K562 (cell line): ENCODE measurements around the gene MED12. TPM values are rescaled to one million over a fixed set of nuclear protein-coding genes. Genes with fewer than 3 reads are reported as not detected.
A peak's percentile ranks its signal among the peaks of the same experiment; 100 is the strongest.

ENCODE experiments used
- ATAC-seq: fragments of 200-7000 bp; cut with Tn5 transposase; 3 replicates; pipeline ENCODE4 v1.9.1; 2020; ENCODE audit warnings: moderate library complexity
- Bru-seq: library from RNA; stranded (reverse); fragments of 400-500 nt; gene quantifications from one replicate; lab custom pipeline; 2021; lab: Mats Ljungman, UMichigan
- BruChase-seq, 2 experiments: library from RNA; stranded (reverse); fragments of 400-500 nt; gene quantifications; one replicate each; lab custom pipeline; 2021; lab: Mats Ljungman, UMichigan
- BruUV-seq: library from RNA; stranded (reverse); fragments of 400-500 nt; replicated peaks from 2 replicates; lab custom pipeline; 2021; lab: Mats Ljungman, UMichigan
- CTCF ChIA-PET: fragments of 300-600 bp; formaldehyde crosslinking; extraction: SDS; loops from one replicate; lab custom pipeline; 2021; ENCODE audit warnings: low intra/inter-chr PET ratio; lab: Yijun Ruan, JAX
- POLR2A ChIA-PET: fragments of 300-600, 350-650 bp; sonication (Branson Sonifier 250); formaldehyde crosslinking; extraction: SDS; loops from one replicate; lab custom pipeline; 2021; ENCODE audit warnings: antibody characterized with exemption, inconsistent platforms; lab: Yijun Ruan, JAX
- DNase-seq, 4 experiments: peaks; one replicate each; pipeline versions ENCODE4 v3.0.0 to v3.0.0-alpha.2; 2011 to 2018; ENCODE audit warnings: low spot score in 3 of 4, mixed read lengths in 3 of 4; ENCODE audit errors: extremely low read depth in 1 of 4
- FAIRE-seq: peaks from 2 replicates; lab custom pipeline; 2011; peaks lifted over from hg19 to GRCh38; lab: Jason Lieb, UNC
- H2AFZ ChIP-seq: 2 replicates; pipeline ENCODE4 v1.6.0; 2011; ENCODE audit warnings: low read depth, low read length, control low read depth, inconsistent platforms
- H3K27ac ChIP-seq: fragments of 200-600 bp; 3 replicates; pipeline ENCODE4 v1.8.0; 2011; ENCODE audit warnings: low read depth, mild to moderate bottlenecking, control low read depth, inconsistent platforms, low read length, moderate library complexity, mixed read lengths; ENCODE audit errors: extremely low read depth
- H3K27me3 ChIP-seq, 2 experiments: fragments of 300-600 bp in 1 of 2; 2 replicates in 1 of 2; 3 replicates in 1 of 2; pipeline versions ENCODE4 v1.6.0 to v1.8.0; 2011; ENCODE audit warnings: inconsistent platforms in 2 of 2, low read length in 2 of 2, mild to moderate bottlenecking in 1 of 2, mixed read lengths in 1 of 2, moderate library complexity in 1 of 2; ENCODE audit not compliant: control insufficient read depth in 2 of 2, insufficient read depth in 2 of 2
- H3K36me3 ChIP-seq: fragments of 300-600 bp; 3 replicates; pipeline ENCODE4 v1.8.0; 2011; ENCODE audit warnings: mild to moderate bottlenecking, low read length, inconsistent platforms; ENCODE audit not compliant: control insufficient read depth, insufficient read depth
- H3K4me1 ChIP-seq, 2 experiments: fragments of 200-600 bp in 1 of 2; replicated peaks in 1 of 2; 2 replicates in 1 of 2; 3 replicates in 1 of 2; pipeline versions ENCODE4 v1.5.1 to v1.8.0; 2011; ENCODE audit warnings: inconsistent platforms in 2 of 2, low read length in 2 of 2, mild to moderate bottlenecking in 1 of 2, mixed read lengths in 1 of 2, moderate library complexity in 1 of 2; ENCODE audit not compliant: control insufficient read depth in 2 of 2, insufficient read depth in 2 of 2
- H3K4me2 ChIP-seq: 2 replicates; pipeline ENCODE4 v1.6.1; 2011; ENCODE audit warnings: low read length, control low read depth, inconsistent platforms, mixed read lengths; ENCODE audit not compliant: insufficient read depth
- H3K4me3 ChIP-seq: fragments of 200-600 bp; sonication (generic), shearing (Covaris generic); 2 replicates; pipeline ENCODE4 v1.5.1; 2016; ENCODE audit warnings: control low read depth, inconsistent platforms
- H3K79me2 ChIP-seq: fragments of 200-600 bp; 3 replicates; pipeline ENCODE4 v1.8.0; 2011; ENCODE audit warnings: low read length, inconsistent platforms; ENCODE audit not compliant: control insufficient read depth, insufficient read depth
- H3K9ac ChIP-seq, 2 experiments: 2 replicates each; pipeline versions ENCODE4 v1.6.0 to v1.6.1; 2011; ENCODE audit warnings: low read depth in 2 of 2, low read length in 2 of 2, control low read depth in 1 of 2, inconsistent platforms in 1 of 2, mild to moderate bottlenecking in 1 of 2, mixed read lengths in 1 of 2; ENCODE audit not compliant: insufficient read depth in 1 of 2
- H3K9me1 ChIP-seq: one replicate; pipeline ENCODE4 v1.6.0; 2011; ENCODE audit warnings: inconsistent platforms, mild to moderate bottlenecking, low read length, moderate library complexity; ENCODE audit not compliant: control insufficient read depth, insufficient read depth
- H3K9me3 ChIP-seq: replicated peaks from 2 replicates; pipeline ENCODE4 v1.5.1; 2011; ENCODE audit warnings: low read depth, low read length, inconsistent platforms; ENCODE audit not compliant: control insufficient read depth, insufficient read depth
- H4K20me1 ChIP-seq: replicated peaks from 2 replicates; pipeline ENCODE4 v1.6.1; 2011; ENCODE audit warnings: low read length, inconsistent platforms, mixed read lengths; ENCODE audit not compliant: control insufficient read depth, insufficient read depth
- BRD9 ChIP-seq: fragments of 450-650 bp; IDR thresholded peaks from 2 replicates; pipeline ENCODE4 v1.6.1; 2018; ENCODE audit warnings: low read depth; ENCODE audit not compliant: partially characterized antibody
- DEAF1 ChIP-seq: fragments of 450-650 bp; formaldehyde crosslinking; IDR thresholded peaks from 2 replicates; pipeline ENCODE4 v1.4.0; 2020; ENCODE audit warnings: mild to moderate bottlenecking, moderate library complexity
- GTF2A2 ChIP-seq: IDR thresholded peaks from 2 replicates; pipeline ENCODE4 v1.6.1; 2016; ENCODE audit warnings: mild to moderate bottlenecking, missing genetic modification characterization, missing compliant biosample characterization
- NFIX ChIP-seq: fragments of 250-450 bp; sonication (Bioruptor Pico); IDR thresholded peaks from 2 replicates; pipeline ENCODE4 v1.4.0; 2020; ENCODE audit warnings: low read depth, mild to moderate bottlenecking, moderate library complexity
- NFYB ChIP-seq: IDR thresholded peaks from 2 replicates; pipeline ENCODE4 v1.6.1; 2011; ENCODE audit warnings: mild to moderate bottlenecking, moderate library complexity; ENCODE audit not compliant: insufficient read length; ENCODE audit errors: extremely low read depth
- RBBP5 ChIP-seq: fragments of 200-600 bp; sonication (generic); IDR thresholded peaks from 2 replicates; pipeline ENCODE4 v1.6.1; 2012; ENCODE audit warnings: borderline replicate concordance, mild to moderate bottlenecking, low read length, control low read depth, inconsistent platforms; ENCODE audit not compliant: insufficient read depth, poor library complexity, severe bottlenecking
- STAT5B ChIP-seq: fragments of 250-450 bp; sonication (Bioruptor Pico); IDR thresholded peaks from 2 replicates; pipeline ENCODE4 v1.8.0; 2021; ENCODE audit warnings: mild to moderate bottlenecking, inconsistent platforms
- ZBTB7A ChIP-seq: IDR thresholded peaks from 2 replicates; pipeline ENCODE4 v1.6.1; 2011; ENCODE audit warnings: low read depth, mild to moderate bottlenecking, low read length, moderate library complexity, borderline replicate concordance; ENCODE audit not compliant: control insufficient read depth
- ZNF655 ChIP-seq: fragments of 250-450 bp; sonication (Bioruptor Pico); IDR thresholded peaks from 2 replicates; pipeline ENCODE4 v1.5.0; 2021
- WGBS: fragments of 100-300 bp; shearing (Covaris generic); methylation state at CpG from one replicate; pipeline ENCODE4 v1.1.6; 2016; ENCODE audit warnings: low coverage, mixed read lengths; ENCODE audit not compliant: insufficient coverage; ENCODE audit errors: missing lambda C conversion rate; 5-methylcytosine and 5-hydroxymethylcytosine counted together
- in situ Hi-C: fragments of 300-500 bp; cut with MboI; formaldehyde crosslinking; loops from 4 replicates; pipeline ENCODE4 v1.15.0; 2018; ENCODE audit warnings: inconsistent platforms, mixed read lengths
- intact Hi-C: fragments of 100-400 bp; cut with micrococcal nuclease; formaldehyde crosslinking; loops from 2 replicates; pipeline ENCODE4 v1.14.2; 2022
- long read RNA-seq, 3 experiments: library from polyadenylated mRNA in 2 of 3; library from RNA in 1 of 3; unstranded in 2 of 3; stranded (forward) in 1 of 3; transcript quantifications; one replicate each; pipeline ENCODE4 v2.0.0, GENCODE V29; 2019 to 2022
- polyA minus RNA-seq, 3 experiments: library from RNA; depleted of rRNA, polyadenylated mRNA; stranded (reverse); fragments of >200 nt; gene quantifications; 2 replicates each; pipeline ENCODE4 v1.2.3, GENCODE V29; 2011
- polyA plus RNA-seq, 8 experiments: library from polyadenylated mRNA; depleted of rRNA in 4 of 8; stranded (reverse) in 5 of 8; unstranded in 3 of 8; fragments of >200 nt; fragmentation: Nextera tagmentation in 2 of 8; fragmentation: Illumina TruSeq in 1 of 8; extraction: Ambion mirVana in 2 of 8; extraction: Trizol in 1 of 8; gene quantifications; 2 replicates each; pipeline versions ENCODE4 v1.2.1 to v1.2.3, GENCODE V29; 2011 to 2014; ENCODE audit warnings: inconsistent platforms in 1 of 8, missing spikeins in 1 of 8
- total RNA-seq, 7 experiments: library from RNA; depleted of rRNA in 6 of 7; stranded (reverse); fragments of >200 nt in 6 of 7; fragmentation: Illumina TruSeq in 2 of 7; extraction: Trizol in 2 of 7; gene quantifications; 2 replicates each; pipeline versions ENCODE4 v1.2.1 to v1.2.3, GENCODE V29; 2011 to 2021; ENCODE audit warnings: low replicate concordance in 1 of 7

MED12 gene
- 282 and 395 TPM in 2 replicates for total RNA-seq (2011; cell fraction: chromatin; rRNA removed; ENCODE audit: low replicate concordance)
- 116 and 125 TPM in 2 replicates for total RNA-seq (2011; cell fraction: nucleolus; rRNA removed)
- 127 and 134 TPM in 2 replicates for total RNA-seq (2011; cell fraction: nucleoplasm; rRNA removed)
- 18.4 and 23.1 TPM in 2 replicates for total RNA-seq (2014; rRNA removed)
- total RNA-seq (2014; rRNA removed; fragmentation: Illumina TruSeq; extraction: Trizol) = 7.7 and 8.6 TPM in 2 replicates
- 7.7 and 10.3 TPM in 2 replicates for total RNA-seq (2015; rRNA removed; fragmentation: Illumina TruSeq; extraction: Trizol)
- 47.3 and 49.7 TPM in 2 replicates for total RNA-seq (2021)
- 8.5 and 19.1 TPM in 2 replicates for polyA plus RNA-seq (2011; rRNA removed)
- polyA plus RNA-seq (2011; cell fraction: cytosol; rRNA removed) = 11.3 and 12.0 TPM in 2 replicates
- 149 and 177 TPM in 2 replicates for polyA plus RNA-seq (2011; cell fraction: nucleus; rRNA removed)
- 27.2 and 37.7 TPM in 2 replicates for polyA plus RNA-seq (2012)
- polyA plus RNA-seq (2014; fragmentation: Illumina TruSeq; extraction: Trizol) = 26.7 and 31.0 TPM in 2 replicates
- polyA plus RNA-seq (2014; fragmentation: Nextera tagmentation; extraction: Ambion mirVana) = 1 to 10 TPM; 1.6 to 2.8 TPM
- 15.6 and 17.7 TPM in 2 replicates for polyA plus RNA-seq (2014; rRNA removed)
- polyA minus RNA-seq (2011; rRNA and poly(A)+ RNA removed) = 26.7 and 27.1 TPM in 2 replicates
- polyA minus RNA-seq (2011; cell fraction: cytosol; rRNA and poly(A)+ RNA removed) = 51.0 and 53.6 TPM in 2 replicates
- 58.2 and 76.0 TPM in 2 replicates for polyA minus RNA-seq (2011; cell fraction: nucleus; rRNA and poly(A)+ RNA removed)
- Bru-seq, nascent RNA = percentile 65 among the genes with signal in this experiment
- percentile 62 among the genes with signal in this experiment for BruChase-seq, experiment 1, labeled RNA remaining after a 2-hour chase
- percentile 74 among the genes with signal in this experiment for BruChase-seq, experiment 2, labeled RNA remaining after a 6-hour chase
- long read RNA-seq, experiment 1, partial matches to known transcripts = 44 of 48 reads
- long read RNA-seq, experiment 1, other reads (novel, unspliced or antisense) = 4 of 48 reads
- long read RNA-seq, experiment 2, full-length matches to known transcripts = 4 of 33 reads
- long read RNA-seq, experiment 2, partial matches to known transcripts = 11 of 33 reads
- long read RNA-seq, experiment 2, other reads (novel, unspliced or antisense) = 18 of 33 reads
- long read RNA-seq, experiment 3, partial matches to known transcripts = 2 of 3 reads
- long read RNA-seq, experiment 3, other reads (novel, unspliced or antisense) = 1 of 3 reads

GRCh38 chrX:71118032-71118984 is at the start of gene MED12:
Gene MED12 (plus strand): TSS chrX:71118596. CDS start chrX:71118755, 159 bp downstream.
- Histone ChIP-seq H2AFZ (peak within 1 kb of the TSS; percentile 90), H3K4me2 (peak within 1 kb of the TSS; percentile 88), H3K27ac (peak within 1 kb of the TSS; percentile 91), H3K4me3 (peak within 1 kb of the TSS; percentile 89), H3K79me2 (peaks cover 15% of the 10 kb centered on the region), H4K20me1 (no peaks in the 10 kb centered on the region), H3K9ac (peak within 1 kb of the TSS; percentile 86 to 96), H3K27me3 (no peaks in the 10 kb centered on the region), H3K9me3 (no peaks in the 10 kb centered on the region), H3K4me1 (peaks cover 8% of the 10 kb centered on the region in 2 experiments; a peak in 4 of 5 replicates), H3K9me1 (peaks cover 2% of the 10 kb centered on the region), H3K36me3 (peaks cover 39% of the 10 kb centered on the region; the same call in 2 of the 3 replicates)
- DNase-seq (peak; percentile 86 to 89 (median 88)), ATAC-seq (peak; percentile 99), FAIRE-seq (peak; percentile 87)
- TSS peak; percentile 99 for BruUV-seq
- in situ Hi-C loops = no loop called here
- intact Hi-C loops = no loop called here
- ChIA-PET POLR2A (interaction anchor here (0.6 to 3.3 kb wide), 11 partner anchors 9 to 443 kb away, joined by 3 to 29 read pairs (median 4); partner anchors contain the start of gene NONO), CTCF (no interaction called here)
- 1% methylated on average over 28 of the region's 56 CpGs for WGBS
- TF ChIP-seq DEAF1 (CRISPR knock-in tag) (peak; percentile 69), NFIX (CRISPR knock-in tag) (no peak), STAT5B (CRISPR knock-in tag) (no peak), ZNF655 (CRISPR knock-in tag) (no peak), BRD9 (no peak), RBBP5 (peak; percentile 61), ZBTB7A (0 out of 2 replicates have a peak, but pooled peaks have one; percentile 30), GTF2A2 (no peak), NFYB (no peak)
